ENCODE results near the gene CDHR5.
A peak's percentile ranks its signal among the peaks of the same experiment; 100 is the strongest.

Gene CDHR5

DNA sequence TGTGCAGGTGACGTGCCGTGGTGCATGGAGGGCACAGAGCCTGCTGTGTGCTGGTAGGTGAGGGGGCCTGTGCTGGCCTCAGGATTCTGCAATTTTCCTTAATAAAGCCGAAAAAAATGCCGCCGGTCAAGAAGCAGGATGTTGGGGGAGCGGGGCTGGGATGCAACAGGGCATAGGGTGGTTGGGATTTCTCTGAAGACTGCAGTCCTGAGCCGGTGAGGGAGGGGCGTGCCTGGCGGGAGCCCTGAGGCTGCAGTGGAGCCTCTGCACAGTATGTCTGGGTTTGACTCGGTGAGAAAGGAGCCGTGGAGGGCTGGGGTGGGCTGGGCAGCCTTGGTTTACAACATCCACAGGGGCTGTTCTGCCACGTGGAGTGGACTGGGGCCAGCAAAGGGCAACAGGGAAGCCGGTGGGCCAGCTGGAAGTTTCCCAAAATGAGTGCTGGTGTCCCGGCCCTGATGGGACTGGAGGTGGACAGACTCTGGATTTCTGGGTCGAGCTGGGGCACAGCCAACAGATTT lies 1.3 kb downstream of the CDHR5 start:
- no peak for DNase-seq (ENCODE audit: low read depth)

GRCh38 chr11:621838-622237 lies 2.9 kb downstream of the CDHR5 start:
- no peak for DNase-seq (ENCODE audit: low read depth)

DNA sequence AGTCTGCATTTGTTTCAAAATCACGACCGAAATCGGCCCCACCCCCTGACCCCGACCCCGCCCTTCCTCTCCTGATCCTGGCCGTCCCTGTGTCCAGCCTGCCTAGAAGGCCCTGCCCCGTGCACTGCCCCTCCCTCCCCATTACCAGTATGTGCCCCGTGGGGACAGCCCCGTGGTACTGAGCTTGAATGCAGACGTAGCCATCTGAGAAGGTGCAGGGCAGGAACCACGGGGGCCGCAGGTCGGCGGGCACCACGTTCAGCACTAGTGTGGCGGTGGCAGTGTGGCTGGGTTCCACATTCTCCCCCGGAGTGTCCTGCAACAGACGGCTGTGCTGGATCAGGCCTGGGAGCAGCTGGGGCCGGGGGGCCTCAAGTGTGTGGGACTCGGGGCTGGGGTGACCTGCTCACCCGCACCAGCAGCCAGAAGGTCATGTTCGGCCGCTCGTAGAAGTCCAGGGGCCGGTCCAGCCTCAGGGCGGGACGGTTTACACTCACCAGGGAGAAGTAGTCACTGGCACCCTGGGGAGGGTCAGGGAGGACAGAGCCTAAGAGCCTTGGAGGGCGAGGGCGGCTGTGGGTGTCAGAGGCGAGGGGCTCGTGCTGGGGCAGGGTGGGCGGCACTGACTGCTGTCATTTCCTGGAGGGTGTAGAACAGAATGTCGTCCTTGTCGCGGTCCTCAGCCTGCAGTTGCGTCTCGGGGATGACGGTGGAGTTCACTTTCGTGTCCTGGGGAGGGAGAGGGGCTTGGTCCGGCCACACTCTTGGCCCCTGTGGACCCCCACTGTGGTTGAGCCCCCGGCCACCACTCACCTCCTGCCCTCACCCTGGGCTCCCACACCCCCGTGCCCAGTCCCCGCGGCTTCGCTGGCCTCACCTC lies 3.6 kb downstream of the CDHR5 start:
- no peak for DNase-seq (ENCODE audit: low read depth)

DNA sequence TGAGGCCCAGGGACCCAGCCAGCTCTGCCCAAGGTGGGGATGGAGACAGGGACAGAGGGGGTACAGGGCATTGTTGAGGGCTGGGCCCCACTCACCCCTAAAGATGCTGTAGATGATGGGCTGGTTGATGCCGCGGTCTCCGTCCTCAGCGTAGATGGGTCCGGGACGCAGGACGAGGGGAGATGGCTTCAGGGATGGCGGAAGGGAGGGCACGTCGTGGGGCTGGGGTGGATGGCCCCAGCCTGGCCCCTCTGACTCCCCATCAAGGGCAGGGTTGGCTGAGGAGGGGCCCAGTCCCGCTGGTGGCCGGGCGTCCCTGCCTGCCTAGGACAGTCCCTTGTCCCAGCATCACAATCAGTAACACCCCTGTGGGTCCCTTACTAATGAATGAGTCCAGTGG lies 4.6 kb downstream of the CDHR5 start:
- no peak for DNase-seq (ENCODE audit: low read depth)

DNA sequence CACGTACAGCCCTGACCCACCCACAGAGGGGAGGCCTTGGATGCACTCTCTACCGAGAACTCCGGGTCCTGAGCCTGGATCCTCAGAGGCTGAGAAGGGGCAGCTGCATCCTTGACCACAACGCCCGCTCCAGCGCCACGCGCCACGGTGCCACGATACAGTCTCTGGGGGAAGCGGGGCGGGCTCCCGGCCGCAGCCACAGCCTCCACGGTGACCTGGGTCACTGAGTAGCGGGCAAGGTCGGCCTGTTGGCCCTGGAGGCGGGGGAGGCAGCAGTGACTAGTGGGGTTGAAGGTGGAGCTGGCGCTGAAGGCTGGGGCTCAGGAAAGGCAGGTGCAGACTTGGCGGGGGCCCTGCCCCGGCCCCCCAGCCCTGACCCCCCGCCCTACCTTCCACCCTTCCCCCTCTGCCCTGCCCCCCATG lies 5.1 kb downstream of the CDHR5 start:
- no peak for DNase-seq (ENCODE audit: low read depth)

GRCh38 chr11:618856-619627 lies 5.7 kb downstream of the CDHR5 start:
- DNase-seq (ENCODE audit: low read depth) = no peak

- DNase-seq (ENCODE audit: low read depth) = no peak
Observed at GRCh38 chr11:617912-618682, 6.7 kb downstream of the CDHR5 start.

DNA sequence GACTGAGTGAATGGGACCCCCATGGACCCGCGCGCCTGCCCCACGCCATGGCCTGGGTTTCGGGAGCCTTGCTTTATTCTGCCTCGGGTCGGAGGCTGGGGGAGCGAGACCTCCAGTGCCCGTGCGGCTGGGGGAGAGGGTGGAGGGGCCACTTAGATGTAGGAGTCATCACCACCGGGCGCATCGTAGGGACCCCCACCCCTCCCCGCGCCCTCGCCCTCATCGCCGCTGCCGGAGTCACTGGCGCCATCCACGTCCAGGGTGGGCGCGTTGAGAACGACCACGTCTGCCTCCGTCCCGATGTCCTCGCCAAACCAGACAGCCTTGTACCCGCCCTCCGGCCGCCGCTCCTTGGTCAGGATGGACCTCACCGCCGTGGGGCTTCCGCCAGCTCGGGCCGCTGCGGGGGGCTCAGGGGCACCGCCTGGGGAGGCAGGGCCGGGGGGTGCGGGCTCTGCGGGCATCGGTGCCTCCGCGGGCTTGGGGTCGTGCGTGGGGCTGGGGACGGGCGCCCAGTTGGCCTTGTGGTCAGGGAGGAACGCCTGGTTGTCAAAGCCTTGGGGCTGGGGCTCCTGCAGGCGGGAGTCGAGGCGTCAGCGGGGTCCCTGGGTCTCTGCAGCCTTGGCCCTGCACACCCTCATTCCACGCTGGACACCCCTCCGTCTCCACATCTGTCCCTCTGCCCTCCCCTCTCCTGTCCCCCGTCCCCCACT lies 7.4 kb downstream of the CDHR5 start:
- no peak for DNase-seq (ENCODE audit: low read depth)

DNA sequence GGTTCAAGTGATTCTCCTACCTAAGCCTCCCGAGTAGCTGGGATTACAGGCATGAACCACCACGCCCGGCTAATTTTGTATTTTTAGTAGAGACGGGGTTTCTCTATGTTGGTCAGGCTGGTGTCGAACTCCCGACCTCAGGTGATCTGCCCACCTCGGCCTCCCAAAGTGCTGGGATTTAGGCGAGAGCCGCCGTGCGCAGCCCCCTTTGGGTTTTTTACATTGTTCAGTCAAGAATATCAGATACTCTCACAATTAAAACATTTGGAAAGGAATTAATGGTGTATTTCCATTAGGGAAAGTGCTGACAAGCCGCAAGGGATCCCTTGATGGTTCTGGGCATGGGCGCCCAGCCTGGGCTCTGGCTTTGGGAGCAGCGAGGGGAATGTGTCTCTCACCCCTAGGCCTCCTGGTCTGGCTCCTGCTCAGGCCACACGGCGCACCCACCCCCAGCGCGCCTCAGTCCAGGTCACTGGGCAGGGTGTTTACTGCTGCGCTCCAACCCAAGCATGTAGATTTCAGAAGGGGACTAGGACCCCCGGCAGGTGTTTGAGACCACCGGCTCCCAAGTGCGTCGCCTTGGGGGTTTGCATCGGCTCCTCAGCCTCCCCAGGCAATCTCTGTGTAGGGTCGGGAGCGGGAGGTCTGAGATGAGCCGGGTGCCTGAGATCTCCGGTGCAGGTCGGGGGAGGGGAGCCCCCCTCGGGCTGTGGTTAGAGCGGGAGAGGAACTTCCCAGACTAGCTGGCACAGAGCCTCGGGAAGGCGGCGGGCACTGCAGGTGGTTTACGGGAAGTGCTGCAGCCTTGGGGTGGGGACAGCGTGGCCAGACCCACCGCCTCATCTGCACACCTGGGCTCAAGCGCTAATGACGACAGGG lies 8.2 kb downstream of the CDHR5 start:
- no peak for DNase-seq (ENCODE audit: low read depth)

DNA sequence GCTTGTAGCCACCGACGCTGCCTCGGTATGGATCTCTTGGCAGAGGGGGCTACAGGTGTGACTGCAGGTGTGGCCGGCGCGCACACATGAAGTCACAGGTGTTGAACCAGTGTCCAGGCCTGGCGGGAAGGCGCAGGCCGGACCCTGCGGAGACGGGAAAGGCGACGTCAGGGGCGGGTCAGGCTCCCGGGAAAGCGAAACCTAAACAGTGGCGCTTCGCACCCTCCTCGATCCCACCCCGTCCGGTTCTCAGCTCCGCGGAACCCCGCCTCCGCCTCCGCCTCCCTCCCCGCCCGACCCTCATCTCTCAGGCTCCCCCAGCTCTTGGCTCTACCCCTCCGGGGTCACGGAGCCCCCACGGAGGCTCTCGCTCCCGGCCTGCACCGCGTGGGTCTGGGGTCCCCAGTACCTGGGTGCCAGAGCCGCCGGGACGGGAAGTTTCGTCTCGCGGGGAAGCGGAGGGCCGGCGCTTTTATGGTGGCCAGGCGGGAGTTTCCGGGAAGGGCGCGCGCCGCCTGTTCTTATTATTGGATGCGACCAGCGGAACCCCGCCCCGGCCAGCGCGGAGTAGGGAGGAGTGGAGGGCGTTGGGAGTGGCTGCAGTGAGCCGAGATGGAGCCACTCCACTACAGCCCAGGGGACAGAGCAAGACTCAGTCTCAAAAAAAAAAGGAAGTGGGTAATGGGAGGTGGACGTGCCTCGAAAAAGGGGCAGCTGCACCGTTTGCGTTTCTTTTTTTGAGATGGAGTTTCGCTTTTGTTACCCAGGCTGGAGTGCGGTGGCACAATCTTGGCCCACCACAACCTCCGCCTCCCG lies 9.0 kb downstream of the CDHR5 start, which contains the start of gene IRF7:
Gene IRF7, minus strand, starts transcription at position 447 of the 816 bp plus-strand sequence. CDS start 586 bp downstream, outside the sequence.
- peak; percentile 76 for DNase-seq (ENCODE audit: low read depth)

DNA sequence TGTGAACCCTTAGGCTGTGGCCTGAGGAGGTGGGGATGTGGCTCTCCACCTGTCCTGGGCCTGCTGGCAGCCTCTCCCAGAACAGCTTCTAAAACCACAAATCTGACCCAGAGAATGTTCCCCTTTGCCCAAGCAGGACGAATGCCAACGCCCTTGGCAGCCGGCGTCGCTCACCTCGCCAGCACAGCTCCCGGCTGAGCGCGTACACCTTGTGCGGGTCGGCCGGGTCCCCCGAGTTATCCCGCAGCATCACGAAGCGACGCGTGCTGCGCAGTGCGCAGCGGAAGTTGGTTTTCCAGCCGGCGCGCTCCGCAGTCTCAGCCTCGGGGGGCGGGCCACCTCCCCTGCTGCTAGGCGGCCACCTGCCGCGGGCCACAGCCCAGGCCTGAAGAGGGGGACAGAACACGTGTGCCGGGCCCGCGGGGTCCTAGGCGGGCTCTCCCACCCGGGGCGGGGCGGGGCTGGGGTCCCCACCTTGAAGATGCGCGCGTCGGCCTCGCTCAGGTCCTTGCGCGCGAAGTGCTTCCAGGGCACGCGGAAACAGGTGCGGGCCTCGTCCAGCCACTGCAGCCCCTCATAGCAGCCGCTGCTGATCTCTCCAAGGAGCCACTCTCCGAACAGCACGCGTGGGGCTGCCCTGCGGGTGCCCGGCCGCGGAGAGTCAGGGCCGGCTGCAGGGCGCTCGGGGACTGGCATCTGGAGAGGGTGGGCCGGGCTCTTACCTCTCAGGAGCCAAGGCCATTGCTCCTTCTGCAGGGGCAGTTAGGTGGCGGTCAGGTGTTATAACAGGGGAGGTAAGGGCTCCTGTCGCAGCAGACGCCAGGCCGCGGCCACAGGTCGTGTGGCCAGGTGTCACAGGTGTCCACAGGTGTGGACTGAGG lies 9.9 kb downstream of the CDHR5 start:
- no peak for DNase-seq (ENCODE audit: low read depth)

DNA sequence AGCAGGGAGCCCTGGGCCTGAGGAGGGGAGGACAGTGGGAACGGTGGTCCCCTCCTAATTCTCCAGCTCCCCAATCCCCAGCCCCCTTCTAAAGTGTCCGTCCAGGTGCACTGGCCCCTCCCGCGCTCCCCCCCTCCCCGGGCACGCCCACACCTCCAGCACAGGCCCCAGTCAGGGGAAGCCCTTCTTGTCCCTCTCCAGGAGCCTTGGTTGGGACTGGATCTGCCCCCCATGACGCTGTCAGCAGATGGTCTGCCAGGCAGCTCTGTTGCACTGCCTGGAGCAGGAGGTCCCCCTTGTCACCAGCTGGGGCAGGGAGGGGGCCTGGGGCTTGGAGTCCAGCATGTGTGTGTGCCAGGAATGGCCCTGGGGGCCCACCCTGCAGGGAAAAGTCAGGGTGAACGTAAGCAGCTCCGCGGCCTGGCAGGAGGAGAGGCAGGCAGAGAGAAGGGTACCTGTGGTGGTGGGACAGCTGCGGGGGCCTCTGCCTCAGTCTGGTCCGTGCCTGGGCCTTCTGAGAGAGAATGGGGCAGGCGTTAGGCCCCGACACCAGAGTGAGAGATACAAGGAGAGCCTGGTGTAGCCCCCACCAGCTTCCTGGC lies 10.6 kb downstream of the CDHR5 start:
- no peak for DNase-seq (ENCODE audit: low read depth)

DNA sequence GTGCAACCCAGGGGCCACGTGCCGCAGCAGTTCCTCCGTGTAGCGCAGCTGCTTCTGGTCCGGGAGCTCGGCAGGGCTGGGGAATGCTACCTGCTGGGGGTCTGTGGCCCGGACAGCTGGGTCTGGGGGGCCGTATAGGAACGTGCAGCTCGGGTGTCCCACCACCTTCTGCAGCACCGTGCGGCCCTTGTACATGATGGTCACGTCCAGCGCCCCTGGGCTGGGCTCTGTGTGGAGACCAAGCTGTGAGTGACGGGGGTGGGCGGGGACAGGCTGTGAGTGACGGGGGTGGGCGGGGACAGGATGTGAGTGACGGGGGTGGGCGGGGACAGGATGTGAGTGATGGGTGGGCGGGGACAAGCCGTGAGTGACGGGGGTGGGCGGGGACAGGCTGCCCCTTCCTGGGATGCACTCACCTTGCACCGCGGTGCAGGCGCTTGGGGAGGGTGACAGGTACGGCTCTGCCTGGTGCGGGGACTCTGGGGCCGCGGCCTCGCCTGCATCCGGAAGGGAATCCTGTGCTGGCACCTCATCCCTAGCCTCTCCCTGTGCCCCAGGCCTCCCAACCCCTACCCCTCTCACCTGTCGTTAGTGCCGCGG lies 11.3 kb downstream of the CDHR5 start:
- DNase-seq (ENCODE audit: low read depth) = peak; percentile 68

- DNase-seq (ENCODE audit: low read depth) = no peak
Observed at GRCh38 chr11:612961-613300, 11.8 kb downstream of the CDHR5 start.

DNA sequence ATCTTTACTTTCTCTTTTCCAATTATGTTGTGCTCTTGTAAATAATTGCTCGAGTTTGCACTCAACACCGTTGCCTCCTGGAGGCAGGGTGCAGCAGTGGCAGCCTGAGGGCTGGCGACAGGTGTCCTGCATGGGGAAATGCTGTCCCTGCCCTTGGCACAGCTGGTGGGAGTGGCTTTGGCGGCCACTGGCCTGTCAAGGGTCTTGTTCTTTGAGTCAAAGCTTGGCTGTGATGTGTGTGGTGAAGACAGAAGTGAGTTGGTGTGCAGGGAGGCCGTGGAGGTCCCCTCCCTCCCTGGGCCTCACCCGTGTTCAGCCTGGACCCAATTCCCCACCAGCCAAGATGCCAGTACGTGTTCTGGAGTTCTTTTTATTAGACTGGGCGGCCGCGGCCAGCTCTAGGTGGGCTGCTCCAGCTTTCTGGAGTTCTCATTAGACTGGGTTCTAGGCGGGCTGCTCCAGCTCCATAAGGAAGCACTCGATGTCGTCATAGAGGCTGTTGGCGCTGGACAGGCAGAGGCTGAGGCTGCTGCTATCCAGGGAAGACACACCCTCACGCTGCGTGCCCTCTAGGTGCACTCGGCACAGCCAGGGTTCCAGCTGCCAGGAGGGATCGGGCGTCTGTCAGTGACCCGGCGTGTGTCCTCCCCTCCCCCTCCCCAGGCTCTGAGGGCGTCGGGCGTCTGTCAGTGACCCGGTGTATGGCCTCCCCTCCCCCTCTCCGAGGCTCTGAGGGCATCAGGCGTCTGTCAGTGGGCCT lies 12.4 kb downstream of the CDHR5 start:
- DNase-seq (ENCODE audit: low read depth) = no peak

DNA sequence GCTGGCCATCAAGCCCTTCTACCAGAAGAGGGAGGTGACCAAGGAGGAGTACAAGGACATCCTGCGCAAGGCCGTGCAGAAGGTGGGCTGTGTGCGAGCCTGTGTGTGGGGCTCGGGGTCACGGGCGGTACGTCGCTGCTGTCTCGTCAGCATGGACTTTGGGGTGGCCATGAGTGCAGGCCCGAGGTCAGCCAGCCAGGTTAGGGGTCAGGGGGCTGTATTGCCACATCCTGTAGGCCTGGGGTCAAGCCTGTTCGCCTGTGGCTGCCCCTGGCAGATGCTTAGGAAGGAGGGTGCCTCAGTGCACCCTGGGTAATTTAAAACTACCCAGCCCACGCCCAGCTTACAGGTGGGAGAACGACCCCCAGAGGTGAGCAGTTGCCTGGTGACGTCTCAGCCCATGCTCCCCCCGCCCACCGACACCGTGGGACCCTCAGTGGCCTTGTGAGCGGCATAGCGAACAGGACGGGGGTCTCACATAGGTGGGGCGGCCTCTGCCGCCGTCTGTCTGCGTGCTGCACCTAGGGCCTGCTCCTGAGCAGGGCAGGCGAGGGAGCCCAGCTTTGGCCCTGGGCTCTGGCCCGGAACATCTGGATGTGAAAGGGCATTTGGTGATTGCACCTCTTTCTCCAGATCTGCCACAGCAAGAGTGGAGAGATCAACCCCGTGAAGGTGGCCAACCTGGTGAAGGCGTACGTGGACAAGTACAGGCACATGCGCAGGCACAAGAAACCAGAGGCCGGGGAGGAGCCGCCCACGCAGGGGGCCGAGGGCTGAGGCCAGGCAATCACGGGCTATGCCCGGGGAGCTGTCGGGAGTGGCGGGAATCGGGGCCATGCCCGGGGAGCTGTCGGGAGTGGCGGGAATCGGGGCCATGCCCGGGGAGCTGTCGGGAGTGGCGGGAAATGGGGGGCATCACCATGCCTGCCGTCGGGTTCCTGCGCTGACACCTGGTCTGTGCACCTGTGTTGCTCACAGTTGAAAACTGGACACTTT lies 13.5 kb downstream of the CDHR5 start:
- no peak for DNase-seq (ENCODE audit: low read depth)
